IPS DF 19.7 (cell line): ENCODE results near the gene SLC35A5.
"Not testable (repeated sequence)": the region's sequence is repeated elsewhere in the genome, so short reads cannot be mapped to it uniquely, and the experiment has no call there.

ENCODE experiments used
- DNase-seq: peaks from one replicate; pipeline ENCODE4 v3.0.0-alpha.2; 2013; ENCODE audit warnings: low read depth, low spot score

The SLC35A5 gene, protein sequence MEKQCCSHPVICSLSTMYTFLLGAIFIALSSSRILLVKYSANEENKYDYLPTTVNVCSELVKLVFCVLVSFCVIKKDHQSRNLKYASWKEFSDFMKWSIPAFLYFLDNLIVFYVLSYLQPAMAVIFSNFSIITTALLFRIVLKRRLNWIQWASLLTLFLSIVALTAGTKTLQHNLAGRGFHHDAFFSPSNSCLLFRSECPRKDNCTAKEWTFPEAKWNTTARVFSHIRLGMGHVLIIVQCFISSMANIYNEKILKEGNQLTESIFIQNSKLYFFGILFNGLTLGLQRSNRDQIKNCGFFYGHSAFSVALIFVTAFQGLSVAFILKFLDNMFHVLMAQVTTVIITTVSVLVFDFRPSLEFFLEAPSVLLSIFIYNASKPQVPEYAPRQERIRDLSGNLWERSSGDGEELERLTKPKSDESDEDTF

GRCh38 chr3:112561734-112562529, at the start of gene SLC35A5, which contains the start of gene ATG3:
TSS of gene SLC35A5 (plus strand) at chr3:112562045. CDS start at chr3:112563404, 1,359 bp downstream.
TSS of gene ATG3 (minus strand) at chr3:112561962. CDS start at chr3:112561528, 434 bp downstream.
- peak; percentile 85 for DNase-seq

GRCh38 chr3:112512320-112512719, 49.5 kb upstream of the SLC35A5 start:
- peak; percentile 20 for DNase-seq

DNA sequence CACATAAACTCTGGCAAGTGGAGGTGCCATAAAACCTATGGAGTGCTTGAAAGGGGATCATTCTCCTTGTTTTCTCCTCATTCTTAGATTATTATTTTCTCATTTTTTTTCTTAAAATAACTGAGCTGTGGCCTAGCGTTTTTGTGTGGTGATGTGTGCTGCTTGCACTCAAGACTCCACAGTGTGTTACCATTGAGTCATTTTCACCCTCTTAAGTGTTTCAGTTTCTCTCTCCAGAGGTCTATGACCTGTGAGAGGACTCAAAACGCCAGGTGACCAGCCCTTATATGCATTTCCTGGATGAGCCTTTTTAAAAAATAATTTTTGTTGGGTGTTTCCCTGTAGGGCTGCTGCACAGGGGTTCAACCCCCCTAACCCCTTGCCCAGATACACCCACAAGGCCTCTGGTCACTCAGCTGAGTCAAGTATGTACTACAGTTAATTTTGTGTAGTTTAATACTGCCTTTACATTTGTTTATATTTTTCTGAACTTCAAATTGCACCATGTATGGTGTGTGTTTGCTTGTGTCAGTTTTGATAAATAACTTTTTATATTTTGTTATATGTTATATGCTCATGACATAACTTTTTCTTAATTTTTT, 47.2 kb upstream of the SLC35A5 start:
- no peak for DNase-seq

GRCh38 chr3:112518970-112519369, 42.9 kb upstream of the SLC35A5 start:
- not testable (repeated sequence) for DNase-seq

- DNase-seq: peak; percentile 28
Measured at GRCh38 chr3:112519424-112520001, 42.3 kb upstream of the SLC35A5 start.

DNA sequence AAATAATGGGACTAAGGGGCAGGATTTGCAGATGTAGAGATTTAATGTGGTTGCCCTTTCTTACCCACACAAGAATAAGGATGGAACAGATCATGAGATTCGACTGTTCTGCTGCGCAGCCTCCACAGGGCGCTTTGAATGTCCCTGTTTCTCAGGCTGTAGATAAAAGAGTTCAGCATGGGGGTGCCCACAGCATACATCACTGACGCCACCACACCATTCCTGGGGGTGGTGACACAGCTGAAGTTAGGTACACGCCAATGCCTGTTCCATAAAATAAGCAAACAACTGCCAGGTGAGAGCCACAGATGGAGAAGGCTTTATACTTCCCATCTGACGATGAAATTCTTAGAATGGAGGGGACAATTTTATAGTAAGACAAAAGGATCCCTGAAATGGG, 37.7 kb upstream of the SLC35A5 start:
- not testable (repeated sequence) for DNase-seq

DNA sequence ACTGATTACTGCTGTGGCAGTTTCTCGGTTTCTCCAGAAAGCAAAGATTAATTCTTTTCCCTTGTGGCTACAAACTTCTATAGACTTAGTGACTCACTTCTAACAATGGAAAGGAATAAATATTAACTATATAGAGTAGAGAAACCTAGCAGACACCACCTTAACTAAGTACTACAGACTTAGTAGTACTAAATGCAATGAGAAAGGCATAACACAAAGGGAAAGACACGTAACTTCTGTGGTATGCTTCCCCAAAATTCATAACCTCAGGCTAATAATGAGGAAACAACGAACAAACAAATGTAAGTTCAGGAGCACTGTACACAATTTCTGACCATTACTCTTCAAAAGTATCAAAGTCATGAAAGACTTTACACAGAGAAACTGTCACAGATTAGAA, 31.3 kb upstream of the SLC35A5 start:
- no peak for DNase-seq

GRCh38 chr3:112531358-112531781, 30.5 kb upstream of the SLC35A5 start:
- no peak for DNase-seq

DNA sequence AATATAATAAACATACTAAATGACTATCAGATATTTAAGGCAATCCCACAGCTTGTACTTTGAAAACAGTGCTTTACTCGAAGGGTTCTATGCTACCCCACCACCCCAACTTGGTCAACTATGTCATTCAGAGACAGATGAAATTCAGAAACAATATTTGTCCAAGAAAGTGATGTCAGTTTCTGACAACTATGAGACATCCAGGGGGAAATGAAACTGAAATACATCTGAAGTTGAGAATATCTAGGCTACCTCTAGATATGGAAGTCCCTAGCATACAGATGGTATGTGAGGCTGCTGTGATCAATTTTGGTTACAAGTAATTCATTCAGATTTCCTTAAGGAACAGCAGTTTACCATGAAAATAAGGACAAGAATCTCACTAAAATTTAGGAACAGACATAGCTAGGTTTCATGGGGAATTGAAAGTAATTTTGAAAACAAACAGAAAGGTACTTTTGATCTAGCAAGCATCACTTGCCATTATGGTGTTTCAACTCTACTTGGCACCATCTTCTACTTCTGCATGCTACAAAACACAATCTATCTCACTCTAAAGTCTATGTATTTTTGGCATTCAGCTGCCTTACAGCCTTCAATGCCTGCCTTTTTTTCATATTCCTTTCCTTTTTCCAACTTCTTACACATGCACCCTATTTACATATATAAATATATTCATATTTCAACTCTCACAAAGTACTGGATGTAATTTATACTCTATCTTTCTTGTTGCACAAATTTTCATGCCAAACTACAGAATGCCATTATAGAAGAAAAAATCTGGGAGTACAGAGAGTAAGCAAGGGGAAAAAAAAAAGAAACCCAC, 21.8 kb upstream of the SLC35A5 start:
- DNase-seq: no peak

DNA sequence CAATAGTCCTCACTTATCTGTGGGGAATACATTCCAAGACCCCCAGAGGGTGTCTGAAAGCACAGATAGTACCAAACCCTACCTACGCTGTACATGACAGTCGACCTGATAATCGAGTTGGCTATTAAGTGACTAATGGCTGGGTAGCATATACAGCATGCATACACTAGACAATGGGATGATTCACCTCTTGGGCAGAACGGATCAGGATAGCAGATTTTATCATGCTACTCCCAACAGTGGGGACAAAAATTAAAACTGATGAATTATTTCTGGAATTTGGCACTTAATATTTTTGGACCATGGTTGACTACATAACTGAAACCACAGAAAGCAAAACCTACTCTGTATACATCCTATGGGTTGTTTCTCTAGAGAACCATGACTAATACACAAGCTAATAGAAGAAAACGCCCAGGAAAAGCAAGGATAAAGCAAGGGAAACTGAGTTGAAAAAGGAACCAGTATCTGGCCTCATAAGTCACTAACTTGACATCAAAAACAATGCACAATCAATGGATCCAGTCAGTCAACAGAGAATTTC, 15.6 kb upstream of the SLC35A5 start:
- no peak for DNase-seq

- no peak for DNase-seq
Measured at GRCh38 chr3:112550859-112551258, 11.0 kb upstream of the SLC35A5 start.

DNA sequence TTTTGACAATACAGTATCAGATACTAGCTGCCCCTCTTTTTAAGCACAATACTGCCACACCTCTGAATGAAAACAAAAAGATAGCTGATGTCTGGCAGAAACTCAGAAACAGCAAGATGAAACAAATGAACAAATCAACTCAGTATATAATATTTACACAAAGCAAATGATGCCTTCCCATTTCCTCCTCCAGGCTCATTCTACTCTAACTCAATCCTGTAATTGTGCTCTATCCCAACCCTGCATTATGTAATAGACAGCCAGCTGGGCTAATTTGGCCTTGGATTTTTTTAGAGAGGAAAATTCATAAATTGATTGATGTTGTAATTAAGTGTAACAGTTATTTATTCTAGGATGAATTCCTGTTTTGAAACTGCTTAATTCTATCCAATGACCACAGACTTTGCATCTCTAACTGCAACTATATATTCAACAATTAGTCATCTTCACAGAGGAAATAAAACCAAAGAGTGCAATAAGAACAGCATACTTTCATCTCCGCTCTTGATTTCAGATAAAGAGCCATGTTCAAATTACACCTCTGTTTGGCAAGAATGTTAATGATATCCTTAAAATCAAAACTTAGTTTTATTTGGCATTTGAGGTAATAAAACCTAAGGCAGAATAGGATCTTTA, 6.2 kb upstream of the SLC35A5 start:
- DNase-seq: no peak

DNA sequence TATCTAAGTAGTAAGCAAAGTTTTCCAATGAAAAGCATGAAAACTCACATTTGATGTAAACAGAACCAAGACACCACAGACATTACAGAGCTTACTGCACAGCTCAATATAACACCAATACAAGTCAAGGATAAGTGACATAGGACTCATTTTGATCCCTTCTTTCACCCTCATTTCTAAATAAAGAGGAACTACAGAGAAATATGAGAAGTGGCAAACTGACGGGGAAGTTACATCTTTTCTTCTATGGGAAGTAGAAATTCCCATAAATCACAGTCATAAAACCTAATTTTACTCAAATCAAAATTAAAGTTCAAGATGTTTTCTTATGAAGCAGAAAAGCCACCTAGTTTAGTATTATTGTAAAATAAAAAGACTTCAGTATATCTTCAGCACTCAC, 3.9 kb upstream of the SLC35A5 start:
- no peak for DNase-seq

- no peak for DNase-seq
Measured at GRCh38 chr3:112560307-112560706, 1.5 kb upstream of the SLC35A5 start.

- DNase-seq: no peak
Measured at GRCh38 chr3:112560721-112561483, 943 bp upstream of the SLC35A5 start.

DNA sequence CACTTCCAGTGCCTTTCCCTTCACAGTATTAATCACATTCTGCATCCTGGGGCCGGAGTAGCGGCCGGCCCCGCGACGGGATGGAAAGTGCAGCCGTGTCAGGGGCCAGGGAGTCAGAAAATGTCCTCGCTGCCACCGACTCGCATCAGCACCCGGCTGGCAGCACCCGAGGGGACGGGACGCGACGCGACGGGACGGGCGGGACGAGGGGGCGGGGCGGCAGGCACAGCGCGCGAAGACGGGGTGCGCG, 436 bp upstream of the SLC35A5 start:
- DNase-seq: no peak

DNA sequence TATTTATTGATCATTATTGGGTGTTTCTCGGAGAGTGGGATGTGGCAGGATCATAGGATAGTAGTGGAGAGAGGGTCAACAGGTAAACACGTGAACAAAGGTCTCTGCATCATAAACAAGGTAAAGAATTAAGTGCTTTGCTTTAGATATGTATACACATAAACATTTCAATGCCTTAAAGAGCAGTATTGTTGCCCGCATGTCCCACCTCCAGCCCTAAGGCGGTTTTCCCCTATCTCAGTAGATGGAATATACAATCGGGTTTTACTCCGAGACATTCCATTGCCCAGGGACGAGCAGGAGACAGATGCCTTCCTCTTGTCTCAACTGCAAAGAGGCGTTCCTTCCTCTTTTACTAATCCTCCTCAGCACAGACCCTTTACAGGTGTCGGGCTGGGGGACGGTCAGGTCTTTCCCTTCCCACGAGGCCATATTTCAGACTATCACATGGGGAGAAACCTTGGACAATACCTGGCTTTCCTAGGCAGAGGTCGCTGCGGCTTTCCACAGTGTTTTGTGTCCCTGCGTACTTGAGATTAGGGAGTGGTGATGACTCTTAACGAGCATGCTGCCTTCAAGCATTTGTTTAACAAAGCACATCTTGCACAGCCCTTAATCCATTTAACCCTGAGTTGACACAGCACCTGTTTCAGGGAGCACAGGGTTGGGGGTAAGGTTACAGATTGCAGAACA, 2.5 kb downstream of the SLC35A5 start:
- not testable (repeated sequence) for DNase-seq

DNA sequence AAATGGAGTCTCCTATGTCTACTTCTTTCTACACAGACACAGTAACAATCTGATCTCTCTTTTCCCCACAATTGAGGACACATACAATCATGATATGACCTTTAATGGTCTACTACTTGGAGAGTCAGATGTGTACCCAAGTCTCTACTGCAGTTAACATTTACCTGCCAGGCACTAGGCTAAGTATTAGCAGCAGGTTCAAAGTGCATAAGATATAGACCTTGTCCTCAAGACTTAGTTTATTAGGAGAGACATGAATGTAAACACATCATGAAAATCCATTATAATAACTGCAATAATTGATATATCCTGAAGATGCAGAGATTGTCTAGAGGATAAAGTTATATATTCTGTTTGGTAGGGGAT, 3.1 kb downstream of the SLC35A5 start:
- no peak for DNase-seq

GRCh38 chr3:112568642-112569041, 6.8 kb downstream of the SLC35A5 start:
- no peak for DNase-seq
